Nephron (organoid): ENCODE measurements around the gene ANKMY1.
A peak's percentile ranks its signal among the peaks of the same experiment; 100 is the strongest.

ENCODE experiments used
- H3K27ac Mint-ChIP-seq, 3 experiments: 2 replicates each; pipeline ENCODE4 v1.8.0; 2020; ENCODE audit warnings: mixed read lengths in 3 of 3, mild to moderate bottlenecking in 2 of 3, moderate library complexity in 1 of 3
- H3K27me3 Mint-ChIP-seq: 2 replicates; pipeline ENCODE4 v1.8.0; 2021; ENCODE audit warnings: low read depth, mild to moderate bottlenecking, moderate library complexity, mixed read lengths
- H3K36me3 Mint-ChIP-seq: 2 replicates; pipeline ENCODE4 v1.8.0; 2020; ENCODE audit warnings: low read depth, mixed read lengths
- H3K4me1 Mint-ChIP-seq: 2 replicates; pipeline ENCODE4 v1.8.0; 2020; ENCODE audit warnings: mixed read lengths
- H3K4me3 Mint-ChIP-seq, 3 experiments: 2 replicates each; pipeline ENCODE4 v1.8.0; 2020; ENCODE audit warnings: mild to moderate bottlenecking in 3 of 3, mixed read lengths in 3 of 3, moderate library complexity in 2 of 3
- H3K9me3 Mint-ChIP-seq: 2 replicates; pipeline ENCODE4 v1.8.0; 2020; ENCODE audit warnings: mixed read lengths
- CTCF ChIP-seq, 3 experiments: fragments of 200-600 bp; sonication (generic); IDR thresholded peaks; one replicate each; pipeline ENCODE4 v1.5.0; 2021; ENCODE audit warnings: antibody characterized with exemption in 3 of 3; ENCODE audit not compliant: unreplicated experiment in 3 of 3

ANKMY1 gene

GRCh38 chr2:240520130-240520973 lies 37.4 kb downstream of the ANKMY1 start:
- peaks cover 62% of the 10 kb centered on the region for H3K36me3 Mint-ChIP-seq

GRCh38 chr2:240519396-240520129 lies 38.2 kb downstream of the ANKMY1 start:
- H3K27ac Mint-ChIP-seq: peak overlapping the region in 1 of 3 experiments; percentile 63
- H3K36me3 Mint-ChIP-seq: peaks cover 54% of the 10 kb centered on the region
- no peak for TF ChIP-seq CTCF (IDR thresholded peaks at IDR 0.05; ENCODE audit: unreplicated experiment in 3 of 3)
- H3K27me3 Mint-ChIP-seq: no peaks in the 10 kb centered on the region
- peak overlapping the region in 1 of 3 experiments; percentile 6 for H3K4me3 Mint-ChIP-seq
- H3K4me1 Mint-ChIP-seq: peaks cover 18% of the 10 kb centered on the region
- peaks cover 17% of the 10 kb centered on the region for H3K9me3 Mint-ChIP-seq

More at GRCh38 chr2:240520130-240520973, 37.4 kb downstream of the ANKMY1 start:
- peak overlapping the region in 1 of 3 experiments; percentile 63 for H3K27ac Mint-ChIP-seq
- H3K9me3 Mint-ChIP-seq: peaks cover 23% of the 10 kb centered on the region
- no peak overlapping the region for H3K4me3 Mint-ChIP-seq
- no peak for TF ChIP-seq CTCF (IDR thresholded peaks at IDR 0.05; ENCODE audit: unreplicated experiment in 3 of 3)
- H3K27me3 Mint-ChIP-seq: no peaks in the 10 kb centered on the region
- peaks cover 18% of the 10 kb centered on the region for H3K4me1 Mint-ChIP-seq

- H3K27ac Mint-ChIP-seq: peak overlapping the region in 1 of 3 experiments; percentile 63
- no peak overlapping the region for H3K4me3 Mint-ChIP-seq
- H3K36me3 Mint-ChIP-seq: peaks cover 52% of the 10 kb centered on the region
- TF ChIP-seq CTCF (IDR thresholded peaks at IDR 0.05; ENCODE audit: unreplicated experiment in 3 of 3): no peak
- no peaks in the 10 kb centered on the region for H3K27me3 Mint-ChIP-seq
- H3K9me3 Mint-ChIP-seq: peaks cover 11% of the 10 kb centered on the region
- peaks cover 18% of the 10 kb centered on the region for H3K4me1 Mint-ChIP-seq
Measured at GRCh38 chr2:240518981-240519380, 38.8 kb downstream of the ANKMY1 start.

- TF ChIP-seq CTCF (IDR thresholded peaks at IDR 0.05; ENCODE audit: unreplicated experiment in 3 of 3): no peak
- Mint-ChIP-seq H3K9me3 (peaks cover 2% of the 10 kb centered on the region), H3K4me1 (peaks cover 18% of the 10 kb centered on the region), H3K4me3 (no peak overlapping the region), H3K27ac (no peak overlapping the region), H3K27me3 (no peaks in the 10 kb centered on the region), H3K36me3 (peaks cover 40% of the 10 kb centered on the region)
Measured at GRCh38 chr2:240517342-240517741, 40.4 kb downstream of the ANKMY1 start.

- H3K36me3 Mint-ChIP-seq: peaks cover 22% of the 10 kb centered on the region
- no peaks in the 10 kb centered on the region for H3K9me3 Mint-ChIP-seq
- no peak overlapping the region for H3K4me3 Mint-ChIP-seq
- H3K27me3 Mint-ChIP-seq: peaks cover 3% of the 10 kb centered on the region
- no peak for TF ChIP-seq CTCF (IDR thresholded peaks at IDR 0.05; ENCODE audit: unreplicated experiment in 3 of 3)
- no peak overlapping the region for H3K27ac Mint-ChIP-seq
- peaks cover 10% of the 10 kb centered on the region for H3K4me1 Mint-ChIP-seq
Measured at GRCh38 chr2:240514631-240515030, 43.2 kb downstream of the ANKMY1 start.
